ENCODE results near the gene ZNF581. TPM values are rescaled to one million over a fixed set of nuclear protein-coding genes. Genes with fewer than 3 reads are reported as not detected.
A peak's percentile ranks its signal among the peaks of the same experiment; 100 is the strongest.

The ZNF581 gene
- total RNA-seq, 4 donors from 2014 or later: 11.8 to 20.2 (median 14.0) TPM

DNA sequence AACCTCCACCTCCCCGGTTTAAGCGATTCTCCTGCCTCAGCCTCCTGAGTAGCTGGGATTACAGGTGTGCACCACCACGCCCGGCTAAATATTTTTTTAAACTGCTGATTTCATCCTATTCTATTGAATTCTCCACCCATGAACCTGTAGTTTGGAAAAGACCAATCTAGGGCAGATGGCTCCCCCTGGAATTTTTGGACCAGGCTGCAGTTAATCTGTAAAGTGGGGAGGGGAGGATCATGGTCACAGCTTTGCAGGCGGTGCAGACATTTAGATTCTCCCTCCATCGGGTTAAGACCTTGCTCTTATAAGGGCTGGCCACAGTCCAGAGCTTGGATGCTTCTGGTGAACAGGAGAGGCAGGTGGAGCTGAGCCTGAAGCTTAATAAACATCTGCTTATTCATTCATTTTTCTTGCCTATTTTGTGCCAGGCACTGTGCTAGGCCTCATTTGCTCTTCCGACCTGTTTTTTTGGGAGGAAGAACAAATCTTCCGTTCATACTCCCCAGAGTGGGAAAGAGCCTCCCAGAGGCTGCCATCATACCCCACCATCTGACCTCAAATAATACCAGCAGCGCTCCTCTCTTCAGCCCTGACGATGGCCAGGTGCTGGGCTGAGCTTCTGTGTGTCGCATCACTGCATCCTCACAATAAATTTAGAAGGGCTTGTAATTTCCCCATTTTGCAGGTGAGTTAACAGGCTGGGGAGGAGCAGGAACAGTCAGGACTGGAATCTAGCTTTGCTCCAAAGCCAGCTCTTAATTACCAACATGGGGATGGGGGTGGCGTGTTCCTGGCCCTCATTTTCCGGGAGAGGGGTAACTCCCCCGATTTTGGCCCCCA, 3.7 kb downstream of the ZNF581 start:
- no peak for TF ChIP-seq POLR2A (IDR thresholded peaks at IDR 0.05)
- TF ChIP-seq, protein P1, sequence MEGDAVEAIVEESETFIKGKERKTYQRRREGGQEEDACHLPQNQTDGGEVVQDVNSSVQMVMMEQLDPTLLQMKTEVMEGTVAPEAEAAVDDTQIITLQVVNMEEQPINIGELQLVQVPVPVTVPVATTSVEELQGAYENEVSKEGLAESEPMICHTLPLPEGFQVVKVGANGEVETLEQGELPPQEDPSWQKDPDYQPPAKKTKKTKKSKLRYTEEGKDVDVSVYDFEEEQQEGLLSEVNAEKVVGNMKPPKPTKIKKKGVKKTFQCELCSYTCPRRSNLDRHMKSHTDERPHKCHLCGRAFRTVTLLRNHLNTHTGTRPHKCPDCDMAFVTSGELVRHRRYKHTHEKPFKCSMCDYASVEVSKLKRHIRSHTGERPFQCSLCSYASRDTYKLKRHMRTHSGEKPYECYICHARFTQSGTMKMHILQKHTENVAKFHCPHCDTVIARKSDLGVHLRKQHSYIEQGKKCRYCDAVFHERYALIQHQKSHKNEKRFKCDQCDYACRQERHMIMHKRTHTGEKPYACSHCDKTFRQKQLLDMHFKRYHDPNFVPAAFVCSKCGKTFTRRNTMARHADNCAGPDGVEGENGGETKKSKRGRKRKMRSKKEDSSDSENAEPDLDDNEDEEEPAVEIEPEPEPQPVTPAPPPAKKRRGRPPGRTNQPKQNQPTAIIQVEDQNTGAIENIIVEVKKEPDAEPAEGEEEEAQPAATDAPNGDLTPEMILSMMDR (IDR thresholded peaks at IDR 0.05): no peak
- Histone ChIP-seq H3K36me3 (peaks cover 0 to 37% (median 5%) of the 10 kb centered on the region in 3 donors), H3K4me3 (peak overlapping the region; percentile 61 to 97 (median 90)), H3K27me3 (no peaks in the 10 kb centered on the region), H3K4me1 (peaks cover 38 to 75% (median 42%) of the 10 kb centered on the region in 3 donors), H3K9me3 (no peaks in the 10 kb centered on the region), H3K27ac (peak overlapping the region; percentile 77 to 91 (median 84))
- no peak for DNase-seq
- 28 to 39% methylated on average over 13 of the region's 14 CpGs for WGBS, 2 donors
- intact Hi-C loops (cut with DNase I): no loop called here

DNA sequence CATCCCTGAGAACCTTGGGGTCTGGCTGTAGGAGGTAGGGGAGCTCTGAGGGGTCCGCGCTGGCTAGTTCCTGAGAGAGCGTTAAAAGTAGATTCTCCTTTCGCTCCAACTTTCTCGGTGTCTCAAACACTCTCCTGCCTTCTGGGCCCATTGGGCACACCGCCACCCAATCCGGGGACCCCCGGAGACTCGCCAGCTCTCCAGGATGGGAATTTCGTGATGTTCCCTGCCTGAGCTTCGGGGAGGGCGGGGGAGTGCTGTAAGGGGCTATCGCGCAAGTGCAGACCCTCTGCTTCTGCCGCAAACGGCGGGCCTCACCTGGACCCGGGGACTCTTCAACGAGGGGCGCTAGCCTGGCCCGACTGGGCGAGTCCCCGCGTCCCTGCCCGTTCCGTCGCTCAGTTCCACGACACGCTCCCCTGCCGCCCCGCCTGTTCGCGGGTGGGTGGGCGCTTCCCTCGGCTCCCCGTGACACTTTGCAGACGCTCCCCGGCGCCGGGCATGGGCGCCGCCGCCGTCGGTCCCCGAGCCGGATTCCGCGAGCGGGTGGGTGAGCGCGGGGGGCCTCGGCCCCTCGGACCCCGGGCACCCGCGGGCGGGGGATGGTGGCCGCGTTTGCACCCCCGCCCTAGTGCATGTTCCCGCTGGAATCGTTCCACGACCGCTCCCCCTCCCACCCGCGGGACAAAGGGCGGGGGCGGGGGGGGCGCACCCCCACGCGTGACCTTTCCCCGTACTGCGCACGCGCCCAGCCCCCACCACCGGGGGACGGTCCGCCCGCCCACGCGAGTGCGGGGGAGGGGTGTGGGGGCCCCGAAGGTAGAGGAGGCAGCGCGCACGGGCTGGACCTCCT, 4.5 kb downstream of the ZNF581 start, which contains the start of gene CCDC106:
Gene CCDC106 (plus strand): TSS at position 481 of the 853 bp plus-strand sequence. CDS start 835 bp downstream, outside the sequence.
- Histone ChIP-seq H3K36me3 (peaks cover 0 to 45% (median 5%) of the 10 kb centered on the region in 3 donors), H3K9me3 (no peaks in the 10 kb centered on the region), H3K27me3 (no peaks in the 10 kb centered on the region), H3K27ac (peak within 1 kb of the TSS; percentile 77 to 91 (median 84)), H3K4me1 (peaks cover 30 to 75% (median 35%) of the 10 kb centered on the region in 3 donors), H3K4me3 (peak within 1 kb of the TSS; percentile 61 to 97 (median 90))
- no peak for DNase-seq
- WGBS, 2 donors: 9 to 10% methylated on average over 4 to 10 of the region's 87 CpGs
- intact Hi-C loops (cut with DNase I): no loop called here
- TF ChIP-seq, protein P1 (IDR thresholded peaks at IDR 0.05): peak in 1 of 6 experiments; percentile 15
- peak in 1 of 4 donors; percentile 14 for TF ChIP-seq POLR2A (IDR thresholded peaks at IDR 0.05)

DNA sequence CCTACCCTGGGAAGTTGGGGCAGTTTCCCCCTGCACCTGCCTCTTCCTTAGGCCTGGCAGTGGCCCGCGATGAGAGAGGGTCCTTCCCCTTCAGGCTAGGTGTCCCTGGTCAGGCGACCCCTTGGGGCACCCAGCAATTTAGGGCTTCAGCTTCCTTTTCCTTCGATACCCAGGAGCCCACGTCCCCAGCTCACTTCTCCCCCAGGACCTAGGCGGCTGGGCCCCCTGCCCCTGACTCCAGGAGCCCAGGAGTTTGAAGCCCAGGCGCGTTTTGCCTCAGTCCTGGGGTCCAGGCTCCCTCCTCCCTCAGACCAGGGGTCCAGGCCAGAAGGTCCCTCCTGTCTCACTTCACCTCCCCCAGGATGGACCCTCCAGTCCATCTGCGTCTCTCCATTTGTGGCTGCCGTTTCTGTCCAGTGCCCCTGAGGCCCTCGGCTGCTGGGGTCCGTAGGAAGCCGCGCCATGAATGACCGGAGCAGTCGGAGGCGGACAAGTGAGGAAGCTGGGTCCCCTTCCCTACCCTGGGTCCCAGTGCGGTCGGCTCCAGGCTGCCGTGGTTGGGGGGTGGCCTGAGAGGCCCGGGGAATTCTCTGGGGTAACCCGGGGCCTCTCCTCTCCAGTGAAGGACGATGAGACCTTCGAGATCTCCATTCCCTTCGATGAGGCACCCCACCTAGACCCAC, 5.3 kb downstream of the ZNF581 start:
- Histone ChIP-seq H3K27ac (peak overlapping the region; percentile 77 to 91 (median 84)), H3K36me3 (peaks cover 0 to 46% (median 5%) of the 10 kb centered on the region in 3 donors), H3K4me3 (peak overlapping the region; percentile 61 to 97 (median 90)), H3K9me3 (no peaks in the 10 kb centered on the region), H3K27me3 (no peaks in the 10 kb centered on the region), H3K4me1 (peaks cover 31 to 75% (median 37%) of the 10 kb centered on the region in 3 donors)
- intact Hi-C loops (cut with DNase I): no loop called here
- DNase-seq: no peak
- 8 to 41% methylated on average over 5 to 10 of the region's 25 CpGs for WGBS, 2 donors
- TF ChIP-seq POLR2A (IDR thresholded peaks at IDR 0.05): no peak
- TF ChIP-seq, protein P1 (IDR thresholded peaks at IDR 0.05): no peak

DNA sequence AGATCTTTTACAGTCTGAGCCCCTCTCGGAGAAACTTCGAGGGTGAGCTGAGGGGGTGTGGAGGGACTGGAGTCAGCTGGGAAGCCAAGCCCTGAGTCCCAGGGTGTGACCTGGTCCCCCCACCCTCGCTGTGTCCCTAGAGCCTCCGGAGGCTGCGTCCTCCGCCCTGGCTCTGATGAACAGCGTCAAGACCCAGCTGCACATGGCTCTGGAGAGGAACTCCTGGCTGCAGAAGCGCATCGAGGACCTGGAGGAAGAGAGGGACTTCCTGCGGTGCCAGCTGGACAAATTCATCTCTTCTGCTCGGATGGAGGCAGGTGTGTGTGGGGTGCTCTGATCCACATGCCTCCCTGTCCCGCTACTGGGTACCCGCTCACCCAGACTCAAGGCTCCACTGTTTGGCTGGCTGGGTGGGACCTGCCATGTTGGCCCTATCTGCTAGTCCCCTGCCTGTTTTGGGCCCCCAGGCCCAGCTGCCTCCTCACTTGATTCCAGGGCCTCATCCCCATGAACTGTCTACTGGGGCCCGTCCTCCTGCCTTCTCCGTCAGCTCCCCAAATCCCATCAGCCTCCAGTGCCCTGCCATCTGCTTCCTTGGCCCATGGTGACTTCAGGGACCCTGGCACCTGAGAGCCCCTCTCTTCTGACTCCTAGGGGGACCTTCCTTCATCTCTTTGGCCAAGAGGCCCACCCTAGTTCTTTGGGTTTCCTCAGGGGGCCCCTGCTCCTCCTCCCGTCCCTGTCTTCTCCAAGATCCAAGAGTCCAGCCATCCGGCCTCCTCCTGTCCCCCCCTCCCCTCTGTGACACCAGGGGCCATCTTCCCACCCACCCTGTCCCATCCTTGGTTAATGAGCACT, 6.0 kb downstream of the ZNF581 start:
- H3K27ac ChIP-seq: peak overlapping the region in 2 of 4 donors; percentile 87 to 91
- no peak for DNase-seq
- H3K4me1 ChIP-seq: peaks cover 25 to 67% (median 31%) of the 10 kb centered on the region in 3 donors

More for the DNA sequence above, 6.0 kb downstream of the ZNF581 start:
- peak overlapping the region in 2 of 4 donors; percentile 87 to 94 for H3K4me3 ChIP-seq
- TF ChIP-seq POLR2A (IDR thresholded peaks at IDR 0.05): no peak
- TF ChIP-seq, protein P1 (IDR thresholded peaks at IDR 0.05): no peak
- no peaks in the 10 kb centered on the region for H3K9me3 ChIP-seq
- no peaks in the 10 kb centered on the region for H3K27me3 ChIP-seq
- H3K36me3 ChIP-seq: peaks cover 0 to 44% (median 5%) of the 10 kb centered on the region in 3 donors
- 90 to 91% methylated on average over 4 to 5 of the region's 17 CpGs for WGBS, 2 donors
- intact Hi-C loops (cut with DNase I): no loop called here

All from esophagus squamous epithelium (tissue), 5 donors.